Adipocyte (in vitro differentiated cells): ENCODE data around the gene GNA14.

Source experiments
- DNase-seq: peaks from one replicate; pipeline ENCODE4 v3.0.0-alpha.2; 2015; ENCODE audit warnings: low read depth
- H3K27me3 ChIP-seq: replicated peaks from 2 replicates; pipeline ENCODE4 v1.7.0; 2013; ENCODE audit warnings: mild to moderate bottlenecking, low read length, moderate library complexity; ENCODE audit not compliant: control insufficient read depth, insufficient read depth
- H3K36me3 ChIP-seq: 2 replicates; pipeline ENCODE4 v1.7.0; 2013; ENCODE audit warnings: low read length, mild to moderate bottlenecking, moderate library complexity; ENCODE audit not compliant: control insufficient read depth, insufficient read depth, severe bottlenecking
- H3K4me1 ChIP-seq: 2 replicates; pipeline ENCODE4 v1.7.0; 2013; ENCODE audit warnings: mild to moderate bottlenecking, low read length, moderate library complexity; ENCODE audit not compliant: control insufficient read depth, insufficient read depth
- H3K4me3 ChIP-seq: 2 replicates; pipeline ENCODE4 v1.7.0; 2013; ENCODE audit warnings: mild to moderate bottlenecking, low read length, moderate library complexity
- H3K9ac ChIP-seq: 2 replicates; pipeline ENCODE4 v1.7.0; 2013; ENCODE audit warnings: mild to moderate bottlenecking, low read length, moderate library complexity
- H3K9me3 ChIP-seq: 2 replicates; pipeline ENCODE4 v1.7.0; 2013; ENCODE audit warnings: mild to moderate bottlenecking, low read length, moderate library complexity; ENCODE audit not compliant: control insufficient read depth

Gene GNA14

DNA sequence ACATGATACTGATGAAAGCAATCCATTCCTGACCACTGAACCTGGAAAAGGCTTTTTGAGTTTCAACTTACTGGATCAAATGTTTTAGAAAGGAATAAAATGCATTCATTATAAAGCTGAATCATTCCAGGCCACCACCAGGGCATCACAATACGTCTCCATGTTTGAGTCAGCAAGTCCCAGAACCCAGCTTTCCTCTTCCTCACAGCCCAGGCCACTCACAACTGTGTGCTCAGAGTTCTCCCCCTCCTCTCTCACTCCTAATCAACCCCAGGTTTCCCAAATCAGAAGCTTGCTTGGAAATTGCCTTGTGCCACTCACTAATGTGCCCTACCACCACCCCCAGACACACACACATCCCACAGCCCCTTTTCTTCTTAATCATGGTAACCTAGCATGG lies 91.7 kb downstream of the GNA14 start:
- no peak overlapping the region for H3K4me3 ChIP-seq
- no peak overlapping the region for H3K9ac ChIP-seq
- peaks cover 23% of the 10 kb centered on the region for H3K4me1 ChIP-seq
- no peaks in the 10 kb centered on the region for H3K9me3 ChIP-seq
- H3K27me3 ChIP-seq = no peaks in the 10 kb centered on the region
- H3K36me3 ChIP-seq = no peaks in the 10 kb centered on the region
- DNase-seq = no peak

DNA sequence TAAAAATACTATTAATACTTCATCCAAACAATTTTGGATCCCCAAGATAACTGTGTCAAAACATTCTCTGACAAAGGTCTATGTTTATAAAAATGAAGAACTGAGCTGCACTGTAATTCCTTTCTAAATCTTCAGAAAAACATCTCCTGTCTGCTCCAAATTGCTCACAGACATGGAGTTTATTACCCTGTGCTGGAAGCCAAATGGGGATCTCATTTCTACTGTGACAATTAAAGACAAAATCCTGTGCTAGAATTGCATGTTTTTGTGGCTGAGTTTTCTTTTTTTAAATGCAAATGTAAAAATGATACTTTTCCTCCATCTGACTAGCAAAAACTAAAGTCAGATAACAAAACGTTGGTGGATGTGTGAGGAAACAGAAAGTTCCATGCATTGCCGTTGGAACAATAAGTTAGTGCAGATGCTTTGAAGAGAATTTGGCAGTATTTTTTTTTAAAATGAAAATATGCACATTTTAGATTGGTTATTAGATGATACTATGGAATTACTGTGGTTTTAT lies 93.5 kb downstream of the GNA14 start:
- Histone ChIP-seq H3K9ac (no peak overlapping the region), H3K27me3 (no peaks in the 10 kb centered on the region), H3K36me3 (no peaks in the 10 kb centered on the region), H3K4me3 (peak overlapping the region; percentile 51), H3K9me3 (no peaks in the 10 kb centered on the region), H3K4me1 (peaks cover 23% of the 10 kb centered on the region)
- peak; percentile 9 for DNase-seq

GRCh38 chr9:77547106-77547730 lies 100.9 kb downstream of the GNA14 start:
- Histone ChIP-seq H3K9ac (no peak overlapping the region), H3K36me3 (no peaks in the 10 kb centered on the region), H3K4me1 (no peaks in the 10 kb centered on the region), H3K27me3 (no peaks in the 10 kb centered on the region), H3K4me3 (no peak overlapping the region), H3K9me3 (peaks cover under 1% of the 10 kb centered on the region)
- DNase-seq = no peak

GRCh38 chr9:77546376-77546950 lies 101.7 kb downstream of the GNA14 start:
- no peak overlapping the region for H3K4me3 ChIP-seq
- no peaks in the 10 kb centered on the region for H3K4me1 ChIP-seq
- DNase-seq = no peak
- H3K9ac ChIP-seq = no peak overlapping the region
- no peaks in the 10 kb centered on the region for H3K36me3 ChIP-seq
- peaks cover 6% of the 10 kb centered on the region for H3K9me3 ChIP-seq
- no peaks in the 10 kb centered on the region for H3K27me3 ChIP-seq

DNA sequence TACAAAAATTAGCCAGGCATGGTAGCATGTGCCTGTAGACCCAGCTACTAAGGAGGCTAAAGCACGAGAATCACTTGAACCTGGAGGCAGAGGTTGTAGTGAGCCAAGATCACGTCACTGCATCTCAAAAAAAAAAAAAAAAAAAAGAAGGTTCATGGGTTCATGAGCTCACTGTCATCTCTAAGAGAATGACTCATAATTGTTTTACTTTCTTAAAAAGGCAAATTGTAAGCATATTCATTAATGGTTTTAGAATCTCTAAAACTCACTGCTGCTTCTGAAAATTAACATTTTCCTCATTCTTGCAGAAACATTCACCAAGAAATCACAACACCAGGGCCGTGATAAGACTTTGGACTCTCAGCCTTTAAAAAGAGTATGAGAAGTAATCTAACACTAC lies 103.6 kb downstream of the GNA14 start:
- Histone ChIP-seq H3K9me3 (peaks cover 20% of the 10 kb centered on the region), H3K4me1 (no peaks in the 10 kb centered on the region), H3K9ac (no peak overlapping the region), H3K4me3 (no peak overlapping the region), H3K36me3 (no peaks in the 10 kb centered on the region), H3K27me3 (no peaks in the 10 kb centered on the region)
- DNase-seq = no peak

- Histone ChIP-seq H3K9me3 (peaks cover 20% of the 10 kb centered on the region), H3K9ac (no peak overlapping the region), H3K4me3 (no peak overlapping the region), H3K27me3 (no peaks in the 10 kb centered on the region), H3K4me1 (no peaks in the 10 kb centered on the region), H3K36me3 (no peaks in the 10 kb centered on the region)
- DNase-seq = no peak
Observed at GRCh38 chr9:77543131-77543822, 104.8 kb downstream of the GNA14 start.

DNA sequence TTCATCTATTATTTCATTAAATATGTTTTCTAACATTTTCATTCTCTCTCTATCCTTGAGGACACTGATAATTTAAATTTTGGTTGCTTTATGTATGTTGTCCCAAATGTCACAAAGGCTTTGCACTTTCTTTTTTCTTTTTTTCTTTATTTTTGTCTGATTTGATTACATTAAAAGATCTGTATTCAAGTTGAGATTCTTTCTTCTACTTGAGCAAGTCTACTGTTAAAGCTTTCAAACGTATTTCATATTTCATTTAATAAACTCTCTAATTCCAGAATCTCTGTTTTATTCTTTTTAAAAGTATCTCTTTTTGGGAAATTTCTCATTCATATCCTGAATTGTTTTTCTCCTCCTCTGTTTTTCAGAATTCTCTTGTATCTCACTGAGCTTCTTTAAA lies 106.5 kb downstream of the GNA14 start:
- DNase-seq = no peak
- Histone ChIP-seq H3K36me3 (no peaks in the 10 kb centered on the region), H3K4me1 (no peaks in the 10 kb centered on the region), H3K4me3 (no peak overlapping the region), H3K9me3 (peaks cover 20% of the 10 kb centered on the region), H3K27me3 (no peaks in the 10 kb centered on the region), H3K9ac (no peak overlapping the region)

- Histone ChIP-seq H3K4me3 (no peak overlapping the region), H3K27me3 (no peaks in the 10 kb centered on the region), H3K4me1 (no peaks in the 10 kb centered on the region), H3K9me3 (peaks cover 20% of the 10 kb centered on the region), H3K36me3 (no peaks in the 10 kb centered on the region), H3K9ac (no peak overlapping the region)
- no peak for DNase-seq
Observed at GRCh38 chr9:77541055-77541454, 107.1 kb downstream of the GNA14 start.

- no peak for DNase-seq
- Histone ChIP-seq H3K36me3 (no peaks in the 10 kb centered on the region), H3K4me1 (no peaks in the 10 kb centered on the region), H3K27me3 (no peaks in the 10 kb centered on the region), H3K9me3 (peaks cover 1% of the 10 kb centered on the region), H3K4me3 (no peak overlapping the region), H3K9ac (no peak overlapping the region)
Observed at GRCh38 chr9:77534376-77535057, 113.6 kb downstream of the GNA14 start.

- Histone ChIP-seq H3K4me1 (no peaks in the 10 kb centered on the region), H3K4me3 (no peak overlapping the region), H3K9ac (no peak overlapping the region), H3K36me3 (no peaks in the 10 kb centered on the region), H3K27me3 (no peaks in the 10 kb centered on the region), H3K9me3 (peaks cover 2% of the 10 kb centered on the region)
- DNase-seq = no peak
Observed at GRCh38 chr9:77533671-77534070, 114.5 kb downstream of the GNA14 start.

DNA sequence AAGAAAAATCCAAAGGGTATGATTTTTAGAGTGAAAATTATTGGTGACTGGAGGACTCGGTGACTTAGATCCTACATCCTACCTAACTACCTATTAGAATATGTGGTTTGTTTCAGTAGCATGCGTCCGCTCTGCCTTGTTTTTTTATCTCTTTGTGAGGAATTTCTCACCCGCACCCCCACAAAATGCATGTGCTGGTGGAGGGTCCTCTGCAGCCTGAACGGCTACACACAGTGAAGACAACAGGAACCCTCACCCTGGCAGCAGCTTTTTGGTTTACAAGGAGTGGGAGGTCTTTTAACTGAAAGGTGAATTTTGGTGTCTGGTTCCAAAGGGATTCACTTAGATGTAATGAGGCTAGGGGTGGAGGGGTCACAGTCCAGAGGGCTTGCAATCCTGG lies 115.5 kb downstream of the GNA14 start:
- no peak for DNase-seq
- Histone ChIP-seq H3K9me3 (peaks cover 2% of the 10 kb centered on the region), H3K4me1 (no peaks in the 10 kb centered on the region), H3K27me3 (no peaks in the 10 kb centered on the region), H3K9ac (no peak overlapping the region), H3K36me3 (no peaks in the 10 kb centered on the region), H3K4me3 (no peak overlapping the region)
